Inflammatory macrophage treated with lipopolysaccharide for 1 hour (primary cell): ENCODE measurements around the gene CHMP6.
A peak's percentile ranks its signal among the peaks of the same experiment; 100 is the strongest.

Experiments
- DNase-seq, 2 donors: peaks; one replicate each; pipeline ENCODE4 v3.0.0-alpha.2; 2020 to 2022

Gene CHMP6

GRCh38 chr17:80995131-80995530 lies 3.5 kb downstream of the CHMP6 start:
- no peak for DNase-seq

DNA sequence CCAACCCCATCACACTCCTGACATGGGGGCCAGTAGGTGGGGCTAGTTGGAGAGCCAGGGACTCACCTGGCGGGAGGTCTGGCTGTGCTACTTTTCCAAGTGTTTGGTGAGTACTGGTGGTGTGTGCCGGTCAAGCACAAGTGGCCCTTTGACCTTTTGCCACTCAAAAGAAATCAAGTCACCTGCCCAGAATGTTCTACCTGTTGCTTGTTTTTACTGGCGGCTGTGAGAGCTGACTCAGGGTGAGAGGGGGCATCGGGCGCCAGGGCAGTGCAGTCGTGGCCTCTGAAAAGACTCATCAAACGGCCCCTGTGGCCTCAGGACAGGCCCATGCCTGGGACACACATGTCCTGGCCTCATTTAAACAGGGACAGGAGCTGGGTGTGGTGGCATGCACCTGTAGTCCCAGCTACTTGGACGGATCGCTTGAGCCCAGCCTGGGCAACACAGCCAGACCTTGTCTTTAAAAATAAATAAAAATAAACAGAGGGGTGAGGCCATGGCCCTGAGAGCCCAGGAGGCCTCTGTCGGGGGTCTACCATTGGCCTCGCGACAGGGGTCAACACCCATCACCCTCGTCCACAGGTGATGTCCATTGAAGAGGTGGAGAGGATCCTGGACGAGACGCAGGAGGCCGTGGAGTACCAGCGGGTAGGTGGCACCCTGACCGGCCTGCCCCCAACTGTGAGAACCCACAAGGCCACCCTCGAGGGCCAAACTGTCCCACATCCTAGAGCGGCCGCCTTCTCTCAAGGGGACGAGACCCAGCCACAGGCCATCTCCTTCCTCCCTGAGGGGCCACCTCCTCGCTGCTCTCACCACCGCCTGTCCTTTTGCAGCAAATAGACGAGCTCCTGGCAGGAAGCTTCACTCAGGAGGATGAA lies 5.0 kb downstream of the CHMP6 start:
- DNase-seq = no peak

DNA sequence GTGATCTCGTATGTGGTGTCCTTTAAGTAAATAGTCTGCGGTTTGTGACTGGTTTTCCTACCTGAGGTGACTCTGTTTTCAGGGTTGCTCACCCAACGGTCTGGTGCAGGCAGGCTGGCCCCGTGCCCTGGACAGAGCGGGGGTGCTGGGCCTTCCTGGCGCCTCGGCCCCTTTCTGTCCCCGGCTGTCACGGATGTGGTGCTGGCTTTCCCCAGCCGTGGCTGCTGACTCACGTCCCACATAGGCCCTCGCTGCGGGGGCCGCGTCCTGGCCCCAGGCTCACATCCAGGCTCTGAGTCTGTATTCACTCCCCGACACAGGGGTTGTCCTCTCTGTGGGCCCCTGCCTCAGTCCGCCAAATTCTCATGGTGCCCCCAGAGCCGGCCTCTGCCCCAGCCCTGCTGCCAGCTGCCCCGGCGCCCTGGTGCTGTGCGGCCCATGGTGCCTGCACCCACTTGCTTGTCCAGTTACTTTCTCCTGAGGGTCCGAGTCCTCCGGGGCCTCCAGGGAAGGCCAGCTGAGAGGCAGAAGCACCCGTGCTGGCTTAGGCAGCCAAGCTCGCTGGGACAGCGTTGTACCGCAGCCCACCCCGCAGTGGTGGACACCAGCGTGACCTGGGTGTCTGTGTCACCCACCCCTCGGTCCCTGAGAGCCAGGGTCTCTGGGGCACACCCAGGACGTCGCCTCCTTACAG lies 5.9 kb downstream of the CHMP6 start:
- DNase-seq = no peak

- no peak for DNase-seq
Observed at GRCh38 chr17:80998118-80998747, 6.6 kb downstream of the CHMP6 start.

DNA sequence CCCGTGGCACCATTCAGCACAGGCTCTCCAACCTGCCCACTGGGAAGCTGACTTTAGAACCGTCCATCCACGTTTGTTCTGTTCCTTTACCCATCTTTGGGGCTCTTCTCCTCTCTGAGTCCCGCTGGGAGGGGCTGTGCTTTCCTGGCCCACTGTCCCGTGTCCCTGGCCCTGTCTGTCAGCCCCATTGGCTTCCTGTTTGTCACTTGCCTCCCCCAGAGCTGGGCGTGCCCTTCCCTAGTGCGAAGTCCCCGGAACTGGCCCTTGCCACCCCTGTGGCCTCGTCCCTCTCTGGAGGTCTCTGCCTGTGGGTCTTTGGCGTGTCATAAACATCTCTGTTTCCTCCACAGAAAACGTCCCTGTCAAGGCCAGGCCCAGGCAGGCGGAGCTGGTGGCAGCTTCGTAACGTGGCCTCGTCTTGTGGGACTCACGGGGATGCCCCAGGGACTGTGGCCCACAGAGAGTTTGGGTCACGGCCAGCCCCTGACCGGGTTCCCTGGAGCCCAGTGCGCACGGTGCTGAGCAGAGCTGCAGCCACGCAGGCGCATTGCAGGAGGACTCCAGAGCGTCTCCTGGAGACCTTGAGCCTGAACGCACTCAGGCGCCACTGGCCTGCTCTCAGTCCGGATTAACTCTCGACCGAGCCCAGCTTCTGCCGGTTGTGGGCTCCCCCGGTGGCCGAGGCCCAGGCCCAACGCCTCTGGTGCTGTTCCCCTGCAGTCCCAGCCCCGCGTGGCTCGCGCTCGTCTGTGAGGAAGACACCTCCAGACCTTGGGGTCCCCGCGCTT lies 7.3 kb downstream of the CHMP6 start:
- DNase-seq = no peak

DNA sequence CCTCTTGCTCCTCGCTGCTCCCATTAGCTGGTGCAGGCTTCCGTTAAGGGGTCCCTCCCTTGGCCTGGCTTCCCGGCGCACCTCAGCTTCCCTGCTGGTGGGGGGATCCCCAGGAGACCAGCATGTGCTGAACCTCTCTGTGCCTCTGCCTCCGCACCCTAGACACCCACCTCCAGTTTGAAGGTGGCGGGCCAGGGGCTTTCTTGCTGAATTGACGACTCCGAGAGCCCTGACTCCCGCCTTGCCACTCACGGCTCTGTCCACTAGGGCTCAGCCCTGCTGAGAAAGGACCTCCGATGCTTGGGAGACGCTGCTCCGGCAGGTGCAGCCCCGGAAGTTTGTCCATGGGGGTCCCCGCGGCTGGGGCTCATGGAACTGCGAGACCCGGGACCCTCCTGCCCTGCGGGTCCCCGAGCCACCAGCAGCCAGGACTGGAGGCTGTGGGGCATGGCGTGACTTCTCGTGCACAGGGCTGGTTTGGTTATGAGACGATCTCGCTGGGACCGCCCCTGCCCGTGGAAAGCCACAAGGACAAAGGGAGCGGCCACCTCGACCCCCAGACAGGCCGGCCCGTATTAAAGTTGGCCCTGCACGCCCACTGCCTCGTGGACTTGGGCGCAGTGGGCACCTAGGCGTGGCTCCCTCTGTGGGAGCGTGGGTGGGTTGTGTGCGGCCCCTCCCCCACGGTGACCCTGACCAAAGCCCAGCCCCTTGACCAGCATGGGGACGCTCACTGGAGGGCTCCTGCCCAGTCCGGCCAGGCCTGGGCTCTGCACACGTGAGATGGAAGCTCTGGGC lies 8.1 kb downstream of the CHMP6 start:
- DNase-seq = no peak

- no peak for DNase-seq
Observed at GRCh38 chr17:81000334-81000630, 8.6 kb downstream of the CHMP6 start.

DNA sequence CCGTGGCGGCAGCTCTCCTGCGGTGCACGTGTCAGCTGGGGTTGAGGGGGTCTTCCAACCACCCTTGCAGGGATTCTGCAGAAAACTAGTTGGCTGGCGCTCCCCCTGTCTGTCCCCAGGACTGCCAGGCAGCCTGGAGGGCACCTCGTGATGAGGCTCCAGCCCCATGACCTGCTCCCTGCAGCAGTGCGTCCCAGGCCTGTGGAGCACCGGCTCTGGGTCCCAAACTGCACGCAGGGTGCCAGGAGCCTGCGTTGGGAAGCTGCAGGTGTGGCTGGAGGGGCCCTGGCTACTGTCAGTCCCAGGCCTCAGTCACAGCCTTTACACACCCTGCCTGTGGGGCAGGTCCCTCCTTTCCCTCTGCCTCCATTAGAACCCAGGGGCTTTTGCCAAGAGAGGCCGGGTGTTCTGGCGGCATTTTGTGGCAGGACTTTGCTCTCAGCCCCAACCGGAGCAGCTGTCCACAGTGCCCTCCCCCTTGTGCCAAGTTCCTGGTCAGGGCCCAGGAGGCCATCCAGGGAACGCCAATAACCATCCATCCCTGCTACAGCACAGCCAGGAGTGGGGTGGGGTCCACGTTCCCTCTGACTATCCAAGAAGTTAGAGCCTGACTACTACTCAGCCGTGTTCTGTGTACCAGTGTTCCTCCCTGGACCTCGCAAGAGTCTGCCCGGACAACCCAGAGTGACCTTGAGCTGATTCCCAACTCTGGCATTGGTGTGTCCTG lies 9.2 kb downstream of the CHMP6 start:
- DNase-seq = no peak

DNA sequence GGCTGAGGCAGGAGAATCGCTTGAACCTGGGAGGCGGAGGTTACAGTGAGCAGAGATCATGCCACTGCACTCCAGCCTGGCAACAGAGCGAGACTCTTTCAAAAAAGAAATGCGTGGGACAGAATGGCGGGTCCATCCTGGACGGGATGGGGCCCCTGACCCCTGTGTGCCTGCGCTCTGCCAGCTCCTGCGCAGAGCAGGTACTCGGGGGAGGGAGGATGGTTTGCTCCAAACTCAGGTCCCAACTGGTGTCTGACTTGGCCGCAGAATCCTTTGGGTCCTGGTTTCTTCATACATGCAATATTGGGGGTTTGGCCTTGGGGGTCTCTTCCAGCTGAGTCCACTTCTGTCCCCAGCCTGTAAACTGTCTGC lies 10.4 kb downstream of the CHMP6 start:
- no peak for DNase-seq

- no peak for DNase-seq
Observed at GRCh38 chr17:81002409-81003361, 11.0 kb downstream of the CHMP6 start.

DNA sequence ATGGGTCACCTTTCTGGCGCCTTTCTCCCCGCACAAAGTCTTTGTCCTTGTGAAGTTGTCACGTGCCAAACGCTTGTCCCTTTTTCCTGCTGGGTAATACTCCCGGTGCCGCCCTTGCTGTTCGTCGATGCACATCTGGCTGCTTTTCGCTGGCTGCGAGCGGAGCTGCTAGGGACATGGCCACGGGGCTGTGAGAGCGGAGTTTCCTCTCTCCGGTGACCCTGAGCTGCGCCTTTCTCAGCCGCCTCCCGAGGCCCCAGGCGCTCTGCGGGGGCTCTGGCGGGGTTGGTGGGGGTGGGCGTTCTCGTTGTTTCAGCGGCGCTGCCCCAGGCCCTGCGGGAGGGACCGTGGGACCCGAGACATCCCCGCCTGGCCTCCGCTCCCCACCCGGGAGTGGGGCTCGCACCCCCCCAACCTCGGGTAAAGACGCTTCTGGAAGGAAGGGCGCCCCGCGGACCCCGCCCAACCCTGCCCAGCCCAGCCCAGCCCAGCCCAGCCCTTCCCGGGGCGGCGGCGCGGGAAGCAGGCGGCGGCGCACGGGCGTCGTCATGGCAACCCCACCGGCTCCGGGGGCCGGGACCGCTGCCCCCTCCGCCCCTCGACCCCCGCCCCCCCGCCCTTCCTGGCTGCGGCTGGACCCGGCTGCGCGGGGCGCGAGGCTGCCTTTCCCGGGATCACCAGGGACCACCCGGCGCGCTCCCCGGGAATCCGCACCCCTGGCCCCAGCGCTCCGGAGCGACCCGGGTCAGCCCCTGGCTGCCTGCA lies 12.3 kb downstream of the CHMP6 start:
- DNase-seq = peak; percentile 12 to 15

DNA sequence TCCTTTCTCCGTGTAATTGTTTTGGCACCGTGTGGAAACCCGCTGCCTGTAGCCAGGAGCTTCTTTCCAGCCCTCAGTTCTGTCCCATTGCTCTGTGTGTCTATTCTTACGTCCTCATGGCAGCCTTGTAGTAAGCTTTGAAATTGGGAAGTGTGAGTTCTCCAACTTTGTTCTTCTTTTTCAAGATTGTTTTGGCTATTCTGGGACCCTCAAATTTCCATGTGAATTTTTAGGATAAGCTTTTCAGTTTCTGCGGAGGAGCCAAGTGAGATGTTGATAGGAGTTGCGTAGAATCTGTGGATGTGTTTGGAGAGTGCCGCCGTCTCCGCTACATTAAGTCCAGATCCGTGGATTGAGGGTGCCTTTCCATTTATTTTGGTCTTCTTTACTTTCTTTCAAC lies 15.2 kb downstream of the CHMP6 start:
- no peak for DNase-seq

DNA sequence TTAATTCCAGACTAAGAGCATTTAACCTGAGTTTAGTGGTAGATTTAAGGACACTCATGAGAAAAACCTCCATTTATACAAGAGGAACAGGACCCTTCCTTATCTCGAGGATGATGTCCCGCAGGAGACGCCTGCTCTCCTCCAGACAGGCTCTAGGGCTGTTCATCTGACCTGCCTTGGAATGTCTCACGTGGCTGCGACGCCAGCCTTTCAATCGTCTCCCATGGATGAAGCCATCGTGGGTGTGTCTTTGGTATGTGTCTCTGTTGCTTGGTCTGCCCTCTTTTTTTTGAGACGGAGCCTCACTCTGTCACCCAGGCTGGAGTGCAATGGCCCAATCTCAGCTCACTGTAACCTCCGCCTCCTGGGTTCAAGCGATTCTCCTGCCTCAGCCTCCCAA lies 16.5 kb downstream of the CHMP6 start:
- no peak for DNase-seq

DNA sequence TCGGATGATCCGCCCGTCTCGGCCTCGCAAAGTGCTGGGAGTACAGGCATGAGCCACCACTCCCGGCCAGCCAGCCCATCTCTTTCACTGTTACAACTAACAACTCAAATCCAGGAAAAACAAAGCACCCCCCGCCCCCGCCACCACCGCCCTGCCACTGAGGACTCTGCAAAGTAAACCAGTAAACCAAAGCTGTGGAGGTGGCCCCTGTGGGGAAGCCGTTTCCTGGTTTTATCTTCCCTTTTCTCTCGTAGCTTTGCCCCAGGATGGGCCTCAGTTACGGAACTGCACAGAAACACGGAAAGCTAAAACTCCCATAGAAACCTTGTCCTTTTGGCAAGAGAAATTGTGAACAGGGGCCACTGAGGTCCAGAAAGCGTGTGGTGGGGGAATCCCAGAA lies 17.5 kb downstream of the CHMP6 start:
- peak; percentile 48 to 67 for DNase-seq

- DNase-seq = no peak
Observed at GRCh38 chr17:81010935-81011334, 19.3 kb downstream of the CHMP6 start.

DNA sequence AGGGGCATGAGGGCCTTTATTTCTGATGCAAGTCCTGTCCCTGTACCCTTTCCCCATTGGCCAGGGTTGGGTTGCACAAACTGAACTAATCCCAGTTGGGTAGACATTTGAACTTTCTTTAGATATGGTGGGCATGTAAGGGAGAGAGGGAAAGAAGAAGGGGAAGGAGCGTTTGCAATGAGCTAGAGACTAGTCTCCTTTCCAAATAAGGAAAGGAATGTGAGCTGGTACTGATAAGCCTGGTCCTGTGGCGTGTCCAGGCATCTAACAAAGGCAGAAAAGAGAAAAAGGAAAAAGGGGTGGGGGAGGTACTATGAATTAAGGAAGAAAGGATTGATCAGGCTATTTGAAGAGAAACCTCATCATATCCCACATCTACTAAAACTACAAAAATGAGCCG lies 20.3 kb downstream of the CHMP6 start:
- DNase-seq = no peak

DNA sequence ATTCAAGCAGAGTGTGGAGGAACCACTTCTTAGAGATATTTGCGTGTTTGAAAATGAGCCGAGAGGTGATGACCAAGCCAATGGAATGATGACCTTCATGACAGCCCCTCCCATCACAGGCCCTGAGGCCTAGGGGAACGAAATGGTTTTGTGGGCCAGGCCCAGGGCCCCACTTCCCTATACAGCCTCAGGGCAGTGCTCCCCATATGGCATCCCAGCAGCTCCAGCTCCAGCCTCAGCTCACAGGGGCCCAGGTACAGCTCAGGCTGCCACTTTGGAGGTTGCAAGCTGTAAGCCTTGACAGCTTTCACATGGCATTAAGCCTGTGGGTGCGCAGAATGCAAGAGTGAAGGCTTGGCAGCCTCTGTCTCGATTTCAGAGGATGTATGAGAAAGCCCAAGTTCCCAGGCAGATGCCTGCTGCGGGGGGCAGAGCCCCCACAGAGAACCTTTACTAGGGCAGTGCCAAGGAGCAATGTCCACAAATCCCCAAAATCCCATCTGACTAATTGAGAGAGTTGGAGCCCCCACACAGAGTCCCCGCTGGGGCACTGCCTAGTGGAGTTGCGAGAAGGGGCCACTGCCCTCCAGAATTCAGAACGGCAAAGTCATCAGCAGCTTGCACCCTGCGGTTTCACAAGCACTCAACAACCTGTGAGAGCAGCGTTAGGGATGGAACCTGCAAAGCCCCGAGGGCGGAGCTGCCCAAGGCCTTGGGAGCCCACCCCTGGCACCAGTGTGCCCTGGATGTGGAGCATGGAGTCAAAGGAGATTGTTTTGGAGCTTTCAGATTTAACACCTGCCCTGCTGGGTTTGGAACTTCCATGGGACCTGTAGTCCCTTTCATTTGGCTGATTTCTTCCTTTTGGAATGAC lies 21.2 kb downstream of the CHMP6 start:
- no peak for DNase-seq

DNA sequence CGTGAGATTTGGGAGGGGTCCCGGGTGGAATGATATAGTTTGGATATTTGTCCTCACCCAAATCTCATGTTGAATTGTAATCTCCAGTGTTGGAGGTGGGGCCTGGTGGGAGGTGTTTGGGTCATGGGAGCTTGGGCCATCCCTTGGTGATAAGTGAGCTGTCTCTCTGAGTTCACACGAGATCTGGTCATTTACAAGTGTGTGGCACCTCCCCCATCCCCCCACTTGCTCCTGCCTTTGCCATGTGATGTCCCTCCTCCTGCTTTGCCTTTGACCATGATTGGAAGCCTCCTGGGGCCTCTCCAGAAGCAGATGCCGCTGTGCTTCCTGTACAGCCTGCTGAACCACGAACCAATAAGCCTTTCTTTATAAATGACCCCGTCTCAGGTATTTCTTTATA lies 22.0 kb downstream of the CHMP6 start:
- no peak for DNase-seq

- no peak for DNase-seq
Observed at GRCh38 chr17:81015136-81015535, 23.5 kb downstream of the CHMP6 start.
